GM21360 (cell line): ENCODE measurements around the gene ZNF841.
"Not testable (repeated sequence)": the region's sequence is repeated elsewhere in the genome, so short reads cannot be mapped to it uniquely, and the experiment has no call there.

Experiments used
- ATAC-seq: cut with Tn5 transposase; IDR thresholded peaks from one replicate; pipeline ENCODE4 v1.9.1; 2021; ENCODE audit warnings: mild to moderate bottlenecking, moderate library complexity; ENCODE audit not compliant: unreplicated experiment

The ZNF841 gene

DNA sequence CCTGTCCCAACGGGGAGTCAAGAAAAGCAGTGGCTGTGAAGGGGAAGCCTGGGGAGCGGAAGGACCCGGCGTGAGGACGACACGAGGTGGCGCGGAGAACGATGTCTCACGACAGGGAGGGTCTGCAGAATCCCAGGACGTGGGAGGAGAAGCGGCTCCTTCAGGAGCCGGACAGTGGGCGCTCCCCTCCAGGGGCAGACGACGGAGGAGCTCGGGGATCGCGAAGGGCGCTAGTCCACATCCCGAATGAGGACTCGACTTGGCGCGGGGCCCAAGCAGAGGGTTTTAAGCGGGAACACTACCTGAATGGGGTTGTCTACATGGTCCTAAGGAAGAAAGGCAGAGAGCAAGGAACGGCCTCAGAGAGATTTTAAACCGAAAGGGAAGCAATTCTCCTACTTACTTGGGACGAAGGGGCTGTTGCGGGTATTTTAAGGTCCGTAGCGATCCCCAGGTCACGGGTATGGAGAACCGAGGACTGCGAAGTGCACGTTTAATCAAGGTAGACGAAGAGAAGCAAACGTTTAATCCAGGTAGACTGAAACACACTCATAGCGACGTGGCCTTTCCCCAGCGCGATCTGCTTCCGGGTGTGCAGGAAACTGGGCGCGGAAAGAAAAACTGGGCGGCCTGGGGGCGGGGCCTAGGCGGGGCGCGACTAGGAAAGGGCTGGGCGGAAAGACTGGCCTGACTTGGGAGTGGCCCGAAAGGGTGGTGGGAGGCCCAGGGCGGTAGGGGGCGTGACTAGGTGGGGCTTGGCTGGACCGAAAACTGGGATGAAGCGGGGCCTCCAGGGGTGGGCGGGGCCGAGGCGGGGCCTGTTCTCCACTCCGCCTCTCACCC, at the start of gene ZNF841:
ZNF841 (minus strand) TSS at position 594 of the 843 bp plus-strand sequence. CDS start 10,964 bp downstream, outside the sequence.
- ATAC-seq, result peak; percentile 95

DNA sequence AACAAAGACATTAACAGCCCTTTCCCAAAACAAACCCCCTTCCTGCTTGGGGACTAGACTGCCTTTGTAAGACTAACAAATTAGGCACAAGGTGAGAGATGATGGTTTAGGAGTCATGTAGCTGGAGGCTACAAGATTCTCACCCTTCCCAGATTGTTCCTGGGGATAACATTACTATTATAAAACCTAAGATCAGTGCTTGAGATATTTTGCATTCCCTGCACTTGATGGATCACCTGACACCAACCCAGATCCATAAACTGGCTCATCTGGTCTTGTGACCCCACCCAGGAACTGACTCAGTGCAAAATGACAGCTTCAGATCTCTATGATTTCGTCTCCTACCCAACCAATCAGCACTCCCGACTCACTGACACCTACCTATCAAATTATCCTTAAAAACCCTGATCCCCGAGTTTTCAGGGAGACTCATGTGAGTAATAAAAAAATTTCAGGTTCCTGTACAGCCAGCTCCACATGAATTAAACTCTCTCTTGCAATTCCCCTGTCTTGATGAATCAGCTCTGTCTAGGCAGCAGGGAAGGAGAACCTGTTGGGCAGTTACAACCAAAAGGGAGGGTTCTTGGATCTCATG, 46.5 kb upstream of the ZNF841 start:
- ATAC-seq, result no peak

DNA sequence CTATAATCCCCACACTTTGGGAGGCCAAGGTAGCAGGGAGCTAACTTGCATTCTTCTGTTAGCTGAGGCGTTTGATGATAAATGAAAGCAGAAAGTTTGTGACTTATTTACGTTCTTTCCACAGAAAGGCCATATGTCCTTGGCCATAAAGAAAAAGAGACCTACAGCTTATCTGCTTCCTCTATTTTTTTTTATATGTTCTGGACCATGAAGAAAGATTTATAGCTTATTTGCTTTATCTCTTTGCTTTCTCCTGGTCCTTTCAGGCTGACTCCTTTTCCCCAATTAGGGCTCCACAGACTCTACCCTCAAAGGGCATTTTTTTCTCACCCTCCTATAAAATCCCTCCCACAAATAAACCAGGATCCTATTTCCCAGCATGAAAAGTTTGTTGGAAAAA, 45.6 kb upstream of the ZNF841 start:
- ATAC-seq, result no peak

DNA sequence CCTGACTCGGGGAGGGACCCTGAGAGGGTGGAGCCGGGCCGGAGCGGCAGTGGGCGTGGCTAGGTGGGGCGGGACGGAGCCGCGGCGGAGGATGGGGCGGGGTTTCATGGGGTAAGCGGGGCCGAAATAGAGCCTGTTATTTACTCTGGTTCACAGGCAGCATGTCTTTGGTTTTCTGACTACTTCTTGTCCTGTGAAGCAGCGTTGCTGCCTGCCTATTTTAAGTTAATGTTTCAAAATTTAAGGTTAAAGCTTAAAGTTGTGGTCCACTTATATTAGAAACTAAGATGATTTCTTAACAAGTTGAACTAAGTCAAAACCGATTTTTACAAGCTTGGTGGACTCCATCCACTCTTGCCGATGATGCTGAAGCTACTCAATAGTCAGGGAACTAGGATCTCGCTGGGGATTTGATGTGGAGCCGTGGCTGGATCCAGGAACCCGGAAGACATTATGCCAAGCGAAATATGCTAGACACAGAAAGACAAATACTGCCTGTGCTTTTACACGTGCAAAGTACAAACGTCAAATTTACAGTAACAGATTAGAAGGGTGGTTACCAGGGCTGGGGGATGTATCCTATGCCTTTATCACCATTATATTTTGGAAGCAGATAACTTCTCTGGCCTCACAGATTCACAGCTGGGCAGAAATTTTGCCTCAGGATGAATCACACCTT, 44.6 kb upstream of the ZNF841 start:
- ATAC-seq, result peak; percentile 92

DNA sequence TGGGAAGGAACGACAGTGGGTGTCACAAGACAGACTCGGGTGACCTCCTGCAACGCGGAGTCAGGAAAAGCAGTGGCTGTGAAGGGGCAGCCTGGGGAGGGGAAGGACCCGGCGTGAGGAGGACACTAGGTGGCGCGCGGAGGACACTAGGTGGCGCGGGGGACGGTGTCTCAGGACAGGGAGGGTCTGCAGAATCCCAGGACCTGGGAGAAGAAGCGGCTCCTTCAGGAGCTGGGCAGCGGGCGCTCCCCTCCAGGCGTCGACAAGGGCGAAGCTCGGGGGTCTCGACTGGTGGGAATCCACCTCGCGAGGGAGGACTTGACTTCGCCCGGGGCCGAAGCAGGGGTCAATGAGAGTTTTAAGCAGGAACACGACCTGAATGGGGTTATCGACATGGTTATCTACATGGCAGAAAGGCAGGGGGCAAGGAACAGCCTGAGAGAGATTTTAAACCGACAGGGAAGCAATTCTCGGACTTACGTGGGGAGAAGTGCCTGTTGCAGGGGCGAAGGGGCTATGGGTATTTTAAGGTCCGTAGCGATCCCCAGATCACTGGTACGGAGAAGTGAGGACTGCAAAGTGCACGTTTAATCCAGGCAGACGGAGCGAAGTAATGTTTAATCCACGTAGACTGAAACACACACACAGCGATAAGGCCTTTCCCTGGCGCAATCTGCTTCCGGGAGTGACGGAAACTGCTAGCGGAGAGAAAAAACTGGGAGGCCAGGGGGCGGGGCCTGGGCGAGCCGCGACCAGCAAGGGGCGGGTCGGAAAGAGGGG, 43.9 kb upstream of the ZNF841 start, which contains the start of gene ZNF616:
ZNF616 (minus strand) TSS at position 687 of the 780 bp plus-strand sequence. CDS start 9,426 bp downstream, outside the sequence.
- no peak for ATAC-seq

DNA sequence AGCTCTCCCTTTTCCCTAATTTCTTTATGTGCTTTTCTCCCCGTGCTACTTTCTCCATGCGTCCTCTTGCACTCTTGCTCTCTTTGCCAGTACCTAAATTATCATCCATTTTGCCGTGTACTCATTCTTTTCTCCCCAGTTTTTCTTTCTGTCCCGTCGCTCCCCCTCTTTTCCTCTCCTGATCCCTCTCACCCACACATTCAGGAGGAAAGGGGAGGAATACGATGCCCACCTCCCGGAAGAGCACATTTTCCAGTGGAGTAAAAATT, 43.4 kb upstream of the ZNF841 start:
- ATAC-seq, result no peak

DNA sequence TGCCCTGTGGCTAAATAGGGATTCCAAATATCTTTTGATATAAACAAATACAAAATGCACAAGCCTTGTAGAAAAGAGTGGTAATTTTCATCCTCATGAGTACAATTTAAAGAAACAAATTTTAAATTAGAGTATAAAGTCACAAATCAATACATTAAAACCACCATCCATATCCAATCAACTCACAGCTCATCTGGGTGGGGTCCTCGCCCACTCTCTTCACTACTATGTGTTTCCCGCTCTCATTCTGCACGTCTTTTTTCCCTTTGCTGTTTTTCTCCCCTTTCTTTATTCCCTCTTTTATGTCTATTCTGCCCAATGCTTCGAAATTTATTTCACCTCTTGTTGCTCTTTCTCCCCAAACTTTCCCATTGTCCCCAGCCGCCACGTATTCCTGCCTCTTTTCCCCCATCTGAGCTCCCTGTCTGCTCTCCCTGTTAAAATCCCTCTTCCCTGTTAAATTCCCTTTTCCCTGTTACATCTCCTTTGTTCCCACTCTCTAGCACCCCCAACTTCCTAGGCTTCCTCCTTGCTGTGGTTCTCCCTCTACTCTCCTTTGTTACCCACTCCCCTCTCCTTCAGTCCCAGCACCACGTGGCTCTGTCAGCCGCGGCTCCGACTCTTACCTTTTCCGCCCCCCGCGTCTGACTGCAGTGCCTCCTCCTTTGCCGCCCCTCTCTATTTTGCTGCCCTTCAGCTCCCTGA, 42.9 kb upstream of the ZNF841 start:
- ATAC-seq, result no peak

DNA sequence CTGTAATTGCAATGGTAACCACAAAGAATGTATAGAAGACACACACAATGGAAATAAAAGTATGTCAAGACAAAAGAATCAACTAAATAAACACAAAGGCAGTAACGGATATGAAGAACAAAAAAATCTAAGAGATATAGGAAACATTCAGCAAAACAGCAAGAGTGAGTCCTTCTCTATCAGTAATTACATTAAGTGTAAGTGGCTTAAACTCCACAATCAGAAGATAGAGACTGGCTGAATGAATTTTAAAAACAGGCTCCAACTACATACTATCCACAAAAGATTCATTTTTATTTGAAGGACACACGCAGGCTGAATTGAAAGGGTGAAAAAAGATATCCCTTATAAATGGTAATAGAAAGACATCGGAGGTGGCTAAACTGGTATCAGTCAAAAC, 24.7 kb upstream of the ZNF841 start:
- ATAC-seq, result no peak

DNA sequence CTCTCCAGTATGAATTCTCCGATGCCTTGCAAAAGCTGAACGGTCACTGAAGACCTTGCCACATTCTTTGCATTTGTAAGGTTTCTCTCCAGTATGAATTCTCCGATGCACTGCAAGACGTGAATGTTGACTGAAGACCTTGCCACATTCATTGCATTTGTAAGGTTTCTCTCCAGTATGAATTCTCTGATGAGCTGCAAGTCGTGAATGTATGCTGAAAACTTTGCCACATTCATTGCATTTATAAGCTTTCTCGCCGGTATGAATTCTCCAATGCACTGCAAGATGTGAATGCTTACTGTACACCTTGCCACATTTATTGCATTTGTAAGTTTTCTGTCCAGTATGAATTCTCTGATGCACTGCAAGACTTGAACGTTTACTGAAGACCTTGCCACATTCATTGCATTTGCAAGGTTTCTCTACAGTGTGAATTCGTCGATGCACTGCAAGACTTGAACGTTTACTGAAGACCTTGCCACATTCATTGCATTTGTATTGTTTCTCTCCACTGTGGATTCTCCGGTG, 20.0 kb upstream of the ZNF841 start:
- ATAC-seq, result no peak

DNA sequence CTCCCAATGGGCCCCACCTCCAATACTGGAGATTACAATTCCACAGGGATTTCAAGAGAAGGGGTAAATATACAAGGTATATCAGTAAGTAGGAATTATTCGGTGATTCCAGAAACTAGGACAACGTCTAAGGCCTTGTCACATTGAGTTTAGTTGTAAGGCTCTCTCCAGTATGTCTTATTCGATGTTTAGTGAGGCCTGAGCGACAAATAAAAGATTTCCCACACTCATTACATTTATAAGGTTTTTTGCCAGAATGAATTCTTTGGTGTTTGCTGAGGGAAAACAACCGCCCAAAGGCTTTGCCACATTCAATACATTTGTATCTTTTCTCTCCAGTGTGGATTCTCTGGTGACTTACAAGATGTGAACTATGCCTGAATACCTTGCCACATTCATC, 19.1 kb upstream of the ZNF841 start:
- no peak for ATAC-seq

DNA sequence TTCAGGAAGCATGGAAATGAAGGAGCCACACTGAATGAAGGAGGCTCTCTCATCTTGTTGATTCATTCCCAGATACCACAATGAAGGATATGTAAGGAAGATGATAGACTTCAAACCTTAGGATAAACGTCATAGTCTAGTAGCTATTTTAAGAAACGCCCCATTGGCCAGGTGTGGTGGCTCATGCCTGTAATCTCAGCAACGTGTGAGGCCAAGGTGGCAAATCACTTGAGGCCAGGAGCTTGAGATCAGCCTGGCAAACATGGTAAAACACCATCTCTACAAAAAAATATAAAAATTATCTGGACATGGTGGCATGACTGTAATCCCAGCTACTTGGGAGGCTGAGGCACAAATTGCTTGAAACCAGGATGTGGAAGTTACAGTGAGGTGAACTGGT, 17.1 kb upstream of the ZNF841 start:
- ATAC-seq, result no peak

DNA sequence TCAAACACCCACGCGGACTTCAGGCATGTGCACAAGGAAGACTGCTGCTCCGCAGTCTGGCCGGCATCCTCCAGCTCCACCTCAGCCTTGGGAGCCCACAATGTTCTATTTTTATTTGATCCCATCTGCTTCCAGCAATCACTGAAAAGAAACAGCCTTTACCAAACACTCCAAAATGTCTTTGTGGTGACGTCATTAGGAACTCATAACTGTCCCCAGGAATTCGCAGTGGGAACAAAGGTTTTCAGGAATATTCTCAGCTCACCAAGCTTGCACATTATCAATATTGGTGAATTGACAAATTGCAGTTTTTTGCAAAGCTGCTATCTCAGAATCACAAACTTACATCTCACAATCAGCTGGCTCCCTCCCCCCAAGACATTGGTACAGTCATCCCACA, 15.2 kb upstream of the ZNF841 start:
- ATAC-seq, result no peak

DNA sequence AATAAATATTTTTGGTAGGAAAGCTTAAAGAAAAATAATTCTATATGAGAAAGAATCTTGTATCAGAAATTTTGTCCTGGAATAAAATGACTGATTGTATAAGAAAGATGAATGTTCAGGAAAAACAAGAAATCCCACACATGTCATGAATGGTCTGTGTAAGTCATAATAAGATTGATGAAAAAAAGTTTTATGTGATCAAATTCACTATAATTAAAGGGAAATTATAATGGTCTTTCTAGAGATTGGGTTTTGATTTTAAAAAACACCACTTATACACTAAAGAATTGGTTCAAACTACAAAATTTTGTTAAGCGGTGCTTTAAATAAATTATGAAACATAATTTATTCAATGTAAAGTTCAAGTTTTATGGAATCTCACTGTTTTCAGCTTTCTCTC, 7.2 kb upstream of the ZNF841 start:
- ATAC-seq, result no peak

DNA sequence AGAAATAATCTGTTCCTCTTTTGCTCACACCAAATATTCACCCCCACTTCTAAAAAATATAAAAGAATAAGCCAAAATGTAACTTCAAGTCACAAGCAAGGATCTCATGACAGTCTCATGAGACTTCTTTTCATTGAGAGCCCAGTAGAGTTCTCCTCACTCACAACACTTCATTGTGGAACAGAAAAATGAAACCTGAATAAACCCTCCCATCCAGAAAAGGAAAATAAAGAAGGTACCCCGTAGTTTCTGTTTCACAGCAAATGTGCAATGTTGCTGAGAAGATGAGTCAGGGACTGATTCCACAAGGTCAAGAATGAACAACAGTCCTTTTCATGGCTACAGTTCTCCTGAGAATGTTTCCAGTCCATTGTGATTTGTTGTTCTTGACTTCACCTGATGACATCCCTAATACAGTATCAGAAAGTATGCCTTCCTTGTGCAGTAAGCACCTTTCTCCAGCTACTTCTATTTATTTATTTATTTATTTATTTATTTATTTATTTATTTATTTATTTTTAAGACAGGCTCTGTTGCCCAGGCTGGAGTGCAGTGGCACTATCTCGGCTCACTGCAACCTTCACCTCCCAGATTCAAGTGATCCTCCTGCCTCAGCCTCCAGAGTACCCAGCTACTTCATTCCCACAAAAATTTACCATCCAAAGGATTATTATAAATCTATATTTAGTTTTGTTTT, 6.4 kb upstream of the ZNF841 start:
- no peak for ATAC-seq

DNA sequence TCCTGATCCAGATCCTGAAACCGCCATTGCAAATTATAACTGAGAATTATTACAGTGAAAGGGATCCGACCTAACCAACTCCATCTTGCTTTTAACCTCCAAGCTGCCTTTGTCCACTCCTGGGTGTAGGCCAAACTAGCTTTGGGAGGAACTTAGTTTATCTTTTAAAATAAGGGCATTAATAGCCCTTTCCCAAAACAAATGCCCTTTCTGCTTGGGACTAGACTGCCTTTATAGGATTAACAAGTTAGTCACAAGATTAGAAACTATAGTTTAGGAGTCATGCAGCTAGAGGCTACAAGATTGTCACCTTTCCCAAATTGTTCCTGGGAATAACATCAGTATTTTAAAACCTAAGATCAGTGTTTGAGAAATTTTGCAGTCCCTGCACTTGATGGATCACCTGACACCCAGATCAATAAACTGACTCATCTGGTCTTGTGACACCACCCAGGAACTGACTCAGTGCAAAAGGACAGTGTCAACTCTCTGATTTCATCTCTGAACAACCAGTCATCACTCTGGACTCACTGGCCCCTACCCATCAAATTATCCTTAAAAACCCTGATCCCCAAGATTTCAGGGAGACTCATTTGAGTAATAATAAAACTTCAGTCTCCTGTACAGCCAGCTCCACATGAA, 4.1 kb upstream of the ZNF841 start:
- ATAC-seq, result no peak

DNA sequence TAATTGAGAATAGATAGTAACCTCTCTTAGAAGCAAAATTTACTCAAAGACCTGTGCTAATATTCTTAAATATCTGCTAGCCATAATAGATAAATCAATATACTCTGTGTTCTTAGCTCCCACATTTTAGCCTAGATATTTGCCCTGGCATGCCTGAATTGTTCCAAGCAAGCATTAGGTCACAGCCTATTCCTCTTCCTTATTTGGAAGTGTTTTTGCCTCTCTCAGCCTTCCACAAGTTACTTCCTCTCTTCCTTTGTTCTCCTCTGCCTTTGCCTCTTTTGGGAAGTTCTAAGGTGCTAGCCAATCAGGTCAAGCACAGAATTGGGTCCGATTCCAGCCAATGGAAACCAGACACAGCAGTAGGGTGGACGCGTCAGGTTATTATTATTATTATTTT, 851 bp upstream of the ZNF841 start:
- not testable (repeated sequence) for ATAC-seq

DNA sequence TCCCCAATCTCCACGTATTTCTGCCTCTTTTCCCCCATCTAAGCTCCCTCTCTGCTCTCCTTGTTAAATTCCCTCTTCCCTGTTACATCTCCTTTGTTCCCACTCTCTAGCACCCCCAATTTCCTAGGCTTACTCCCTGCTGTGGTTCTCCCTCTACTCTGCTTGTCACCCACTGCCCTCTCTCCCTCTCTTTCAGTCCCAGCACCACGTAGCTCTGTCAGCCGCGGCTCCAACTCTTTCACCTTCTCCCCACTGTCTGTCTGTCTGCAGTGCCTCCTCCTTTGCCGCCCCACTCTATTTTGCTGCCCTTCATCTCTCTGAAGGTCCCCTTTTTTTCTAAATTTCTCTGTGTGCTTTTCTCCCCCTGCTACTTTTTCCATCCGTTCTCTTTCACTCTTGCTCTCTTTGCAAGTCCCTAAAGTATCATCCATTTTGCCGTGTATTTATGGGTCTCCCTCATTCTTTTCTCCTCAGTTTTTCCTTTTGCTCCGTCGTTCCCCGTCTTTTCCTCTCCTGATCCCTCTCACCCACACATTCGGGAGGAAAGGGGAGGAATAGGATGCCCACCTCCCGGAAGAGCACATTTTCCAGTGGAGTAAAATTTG, 937 bp downstream of the ZNF841 start:
- no peak for ATAC-seq

DNA sequence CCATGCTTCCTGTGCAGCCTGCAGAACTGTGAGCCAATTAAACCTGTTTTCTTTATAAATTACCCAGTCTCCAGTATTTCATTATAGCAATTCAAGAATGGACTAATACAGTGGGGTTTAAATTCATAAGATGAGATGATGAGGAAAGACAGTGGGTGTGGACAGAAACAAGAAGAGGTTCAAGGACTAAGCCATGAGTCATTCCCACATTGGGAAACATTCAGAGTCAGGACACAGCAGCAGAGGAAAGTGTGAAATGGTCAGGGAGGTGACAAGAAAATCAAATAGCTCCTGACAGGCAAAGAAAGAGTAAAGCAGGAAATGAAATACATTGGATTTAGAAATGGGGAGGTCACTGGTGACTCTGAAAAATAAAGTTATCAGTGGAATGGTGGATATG, 9.1 kb downstream of the ZNF841 start:
- ATAC-seq, result no peak

DNA sequence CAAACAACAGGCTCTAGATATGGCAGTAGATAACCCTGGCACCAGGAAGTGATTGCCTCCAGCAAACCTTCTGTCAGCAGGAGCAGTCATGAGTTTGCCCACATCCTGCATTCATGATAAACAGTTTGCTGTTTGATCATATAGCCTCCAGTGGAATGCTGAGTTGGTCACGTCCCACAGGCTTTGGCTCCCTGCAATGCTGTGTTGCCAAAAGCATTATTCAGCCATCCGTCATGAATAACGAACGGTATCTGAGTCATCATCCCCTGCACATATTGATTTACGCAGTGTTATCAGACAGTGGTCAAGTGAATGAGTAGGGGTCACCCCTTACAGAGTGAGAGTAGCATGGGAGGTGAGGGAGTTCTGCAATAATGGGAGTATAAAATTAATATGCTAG, 25.1 kb downstream of the ZNF841 start:
- ATAC-seq, result no peak
